ENCODE measurements around the gene NACA. TPM values are rescaled to one million over a fixed set of nuclear protein-coding genes. Genes with fewer than 3 reads are reported as not detected.
"Not testable (repeated sequence)": the region's sequence is repeated elsewhere in the genome, so short reads cannot be mapped to it uniquely, and the experiment has no call there.

NACA gene
- polyA plus RNA-seq, 2 donors: 1,812 to 2,103 TPM

GRCh38 chr12:56726196-56726675, 1.1 kb upstream of the NACA start:
- H3K4me3 ChIP-seq (ENCODE audit: low read depth in 1 of 2, low read length in 2 of 2): not testable (repeated sequence)

GRCh38 chr12:56725723-56726102, 614 bp upstream of the NACA start:
- Histone ChIP-seq H3K27me3 (ENCODE audit: control insufficient read depth in 1 of 2, insufficient read depth in 2 of 2, low read length in 2 of 2) (no peaks in the 10 kb centered on the region), H3K4me3 (ENCODE audit: low read depth in 1 of 2, low read length in 2 of 2) (peak overlapping the region in 1 of 2 donors; percentile 96), H3K9me3 (ENCODE audit: control insufficient read depth in 2 of 2, insufficient read depth in 1 of 2, low read depth in 1 of 2, low read length in 1 of 2) (no peaks in the 10 kb centered on the region), H3K36me3 (ENCODE audit: control insufficient read depth in 2 of 2, insufficient read depth in 2 of 2, low read length in 1 of 2) (peaks cover 0 to 8% of the 10 kb centered on the region in 2 donors), H3K27ac (ENCODE audit: low read depth in 2 of 2, low read length in 1 of 2) (peak overlapping the region; percentile 91 to 98), H3K4me1 (ENCODE audit: control insufficient read depth in 2 of 2, insufficient read depth in 2 of 2, low read length in 1 of 2) (peaks cover 0 to 6% of the 10 kb centered on the region in 2 donors)
- WGBS, 2 donors: 26 to 30% methylated on average over 7 of the region's 7 CpGs

More at GRCh38 chr12:56726196-56726675, 1.1 kb upstream of the NACA start:
- not testable (repeated sequence) for H3K4me1 ChIP-seq (ENCODE audit: control insufficient read depth in 2 of 2, insufficient read depth in 2 of 2, low read length in 1 of 2); H3K27me3 ChIP-seq (ENCODE audit: control insufficient read depth in 1 of 2, insufficient read depth in 2 of 2, low read length in 2 of 2); H3K9me3 ChIP-seq (ENCODE audit: control insufficient read depth in 2 of 2, insufficient read depth in 1 of 2, low read depth in 1 of 2, low read length in 1 of 2); H3K36me3 ChIP-seq (ENCODE audit: control insufficient read depth in 2 of 2, insufficient read depth in 2 of 2, low read length in 1 of 2)
- peak overlapping the region; percentile 19 to 91 for H3K27ac ChIP-seq (ENCODE audit: low read depth in 2 of 2, low read length in 1 of 2)
- WGBS, 2 donors: 90 to 93% methylated on average over 15 of the region's 15 CpGs

- WGBS, 2 donors: 0 to 1% methylated on average over 9 of the region's 9 CpGs
- Histone ChIP-seq H3K9me3 (ENCODE audit: control insufficient read depth in 2 of 2, insufficient read depth in 1 of 2, low read depth in 1 of 2, low read length in 1 of 2) (no peaks in the 10 kb centered on the region), H3K27ac (ENCODE audit: low read depth in 2 of 2, low read length in 1 of 2) (peak overlapping the region; percentile 91 to 98), H3K4me3 (ENCODE audit: low read depth in 1 of 2, low read length in 2 of 2) (peak overlapping the region; percentile 78 to 96), H3K27me3 (ENCODE audit: control insufficient read depth in 1 of 2, insufficient read depth in 2 of 2, low read length in 2 of 2) (no peaks in the 10 kb centered on the region), H3K36me3 (ENCODE audit: control insufficient read depth in 2 of 2, insufficient read depth in 2 of 2, low read length in 1 of 2) (peaks cover 0 to 8% of the 10 kb centered on the region in 2 donors), H3K4me1 (ENCODE audit: control insufficient read depth in 2 of 2, insufficient read depth in 2 of 2, low read length in 1 of 2) (peaks cover 0 to 10% of the 10 kb centered on the region in 2 donors)
Observed at GRCh38 chr12:56724701-56724971, 463 bp downstream of the NACA start.

GRCh38 chr12:56723889-56724700, 1.0 kb downstream of the NACA start:
- WGBS, 2 donors: 1% methylated on average over 14 of the region's 14 CpGs
- peaks cover 0 to 5% of the 10 kb centered on the region in 2 donors for H3K36me3 ChIP-seq (ENCODE audit: control insufficient read depth in 2 of 2, insufficient read depth in 2 of 2, low read length in 1 of 2)
- H3K27ac ChIP-seq (ENCODE audit: low read depth in 2 of 2, low read length in 1 of 2): peak overlapping the region; percentile 91 to 98
- peak overlapping the region; percentile 78 to 96 for H3K4me3 ChIP-seq (ENCODE audit: low read depth in 1 of 2, low read length in 2 of 2)
- H3K4me1 ChIP-seq (ENCODE audit: control insufficient read depth in 2 of 2, insufficient read depth in 2 of 2, low read length in 1 of 2): peaks cover 0 to 12% of the 10 kb centered on the region in 2 donors
- no peaks in the 10 kb centered on the region for H3K27me3 ChIP-seq (ENCODE audit: control insufficient read depth in 1 of 2, insufficient read depth in 2 of 2, low read length in 2 of 2)
- no peaks in the 10 kb centered on the region for H3K9me3 ChIP-seq (ENCODE audit: control insufficient read depth in 2 of 2, insufficient read depth in 1 of 2, low read depth in 1 of 2, low read length in 1 of 2)

- H3K27me3 ChIP-seq (ENCODE audit: control insufficient read depth in 1 of 2, insufficient read depth in 2 of 2, low read length in 2 of 2): no peaks in the 10 kb centered on the region
- H3K9me3 ChIP-seq (ENCODE audit: control insufficient read depth in 2 of 2, insufficient read depth in 1 of 2, low read depth in 1 of 2, low read length in 1 of 2): no peaks in the 10 kb centered on the region
- H3K4me3 ChIP-seq (ENCODE audit: low read depth in 1 of 2, low read length in 2 of 2): peak overlapping the region in 1 of 2 donors; percentile 96
- peaks cover 5 to 16% of the 10 kb centered on the region in 2 donors for H3K4me1 ChIP-seq (ENCODE audit: control insufficient read depth in 2 of 2, insufficient read depth in 2 of 2, low read length in 1 of 2)
- WGBS, 2 donors: 29 to 38% methylated on average over 3 of the region's 3 CpGs
- peaks cover 0 to 9% of the 10 kb centered on the region in 2 donors for H3K36me3 ChIP-seq (ENCODE audit: control insufficient read depth in 2 of 2, insufficient read depth in 2 of 2, low read length in 1 of 2)
- no peak overlapping the region for H3K27ac ChIP-seq (ENCODE audit: low read depth in 2 of 2, low read length in 1 of 2)
Observed at GRCh38 chr12:56723352-56723751, 1.7 kb downstream of the NACA start.

GRCh38 chr12:56722832-56723231, 2.3 kb downstream of the NACA start:
- Histone ChIP-seq H3K36me3 (ENCODE audit: control insufficient read depth in 2 of 2, insufficient read depth in 2 of 2, low read length in 1 of 2) (peaks cover 0 to 8% of the 10 kb centered on the region in 2 donors), H3K4me1 (ENCODE audit: control insufficient read depth in 2 of 2, insufficient read depth in 2 of 2, low read length in 1 of 2) (peaks cover 8 to 16% of the 10 kb centered on the region in 2 donors), H3K4me3 (ENCODE audit: low read depth in 1 of 2, low read length in 2 of 2) (peak overlapping the region in 1 of 2 donors; percentile 33), H3K27me3 (ENCODE audit: control insufficient read depth in 1 of 2, insufficient read depth in 2 of 2, low read length in 2 of 2) (no peaks in the 10 kb centered on the region), H3K9me3 (ENCODE audit: control insufficient read depth in 2 of 2, insufficient read depth in 1 of 2, low read depth in 1 of 2, low read length in 1 of 2) (no peaks in the 10 kb centered on the region), H3K27ac (ENCODE audit: low read depth in 2 of 2, low read length in 1 of 2) (peak overlapping the region; percentile 2 to 85)
- 31 to 43% methylated on average over 4 of the region's 4 CpGs for WGBS, 2 donors

- no peaks in the 10 kb centered on the region for H3K27me3 ChIP-seq (ENCODE audit: control insufficient read depth in 1 of 2, insufficient read depth in 2 of 2, low read length in 2 of 2)
- peaks cover 0 to 8% of the 10 kb centered on the region in 2 donors for H3K36me3 ChIP-seq (ENCODE audit: control insufficient read depth in 2 of 2, insufficient read depth in 2 of 2, low read length in 1 of 2)
- 11 to 24% methylated on average over 2 of the region's 2 CpGs for WGBS, 2 donors
- H3K9me3 ChIP-seq (ENCODE audit: control insufficient read depth in 2 of 2, insufficient read depth in 1 of 2, low read depth in 1 of 2, low read length in 1 of 2): no peaks in the 10 kb centered on the region
- peaks cover 11 to 16% of the 10 kb centered on the region in 2 donors for H3K4me1 ChIP-seq (ENCODE audit: control insufficient read depth in 2 of 2, insufficient read depth in 2 of 2, low read length in 1 of 2)
- H3K4me3 ChIP-seq (ENCODE audit: low read depth in 1 of 2, low read length in 2 of 2): peak overlapping the region in 1 of 2 donors; percentile 21
- H3K27ac ChIP-seq (ENCODE audit: low read depth in 2 of 2, low read length in 1 of 2): peak overlapping the region; percentile 36 to 81
Observed at GRCh38 chr12:56721721-56722120, 3.4 kb downstream of the NACA start.

- Histone ChIP-seq H3K27me3 (ENCODE audit: control insufficient read depth in 1 of 2, insufficient read depth in 2 of 2, low read length in 2 of 2) (no peaks in the 10 kb centered on the region), H3K36me3 (ENCODE audit: control insufficient read depth in 2 of 2, insufficient read depth in 2 of 2, low read length in 1 of 2) (peaks cover 0 to 9% of the 10 kb centered on the region in 2 donors), H3K27ac (ENCODE audit: low read depth in 2 of 2, low read length in 1 of 2) (peak overlapping the region; percentile 36 to 81), H3K9me3 (ENCODE audit: control insufficient read depth in 2 of 2, insufficient read depth in 1 of 2, low read depth in 1 of 2, low read length in 1 of 2) (no peaks in the 10 kb centered on the region), H3K4me3 (ENCODE audit: low read depth in 1 of 2, low read length in 2 of 2) (peak overlapping the region in 1 of 2 donors; percentile 21), H3K4me1 (ENCODE audit: control insufficient read depth in 2 of 2, insufficient read depth in 2 of 2, low read length in 1 of 2) (peaks cover 14 to 16% of the 10 kb centered on the region in 2 donors)
- 41 to 55% methylated on average over 2 of the region's 2 CpGs for WGBS, 2 donors
Observed at GRCh38 chr12:56721216-56721615, 3.9 kb downstream of the NACA start.

GRCh38 chr12:56720731-56721151, 4.4 kb downstream of the NACA start:
- H3K36me3 ChIP-seq (ENCODE audit: control insufficient read depth in 2 of 2, insufficient read depth in 2 of 2, low read length in 1 of 2): peaks cover 0 to 14% of the 10 kb centered on the region in 2 donors
- WGBS, 2 donors: 72 to 74% methylated on average over 1 of the region's 1 CpG
- H3K4me1 ChIP-seq (ENCODE audit: control insufficient read depth in 2 of 2, insufficient read depth in 2 of 2, low read length in 1 of 2): peaks cover 14 to 18% of the 10 kb centered on the region in 2 donors
- H3K4me3 ChIP-seq (ENCODE audit: low read depth in 1 of 2, low read length in 2 of 2): peak overlapping the region in 1 of 2 donors; percentile 21
- no peaks in the 10 kb centered on the region for H3K27me3 ChIP-seq (ENCODE audit: control insufficient read depth in 1 of 2, insufficient read depth in 2 of 2, low read length in 2 of 2)
- peak overlapping the region; percentile 36 to 81 for H3K27ac ChIP-seq (ENCODE audit: low read depth in 2 of 2, low read length in 1 of 2)
- no peaks in the 10 kb centered on the region for H3K9me3 ChIP-seq (ENCODE audit: control insufficient read depth in 2 of 2, insufficient read depth in 1 of 2, low read depth in 1 of 2, low read length in 1 of 2)

- no peak overlapping the region for H3K27ac ChIP-seq (ENCODE audit: low read depth in 2 of 2, low read length in 1 of 2)
- peaks cover 0 to 21% of the 10 kb centered on the region in 2 donors for H3K36me3 ChIP-seq (ENCODE audit: control insufficient read depth in 2 of 2, insufficient read depth in 2 of 2, low read length in 1 of 2)
- H3K4me1 ChIP-seq (ENCODE audit: control insufficient read depth in 2 of 2, insufficient read depth in 2 of 2, low read length in 1 of 2): peaks cover 14 to 19% of the 10 kb centered on the region in 2 donors
- no peaks in the 10 kb centered on the region for H3K27me3 ChIP-seq (ENCODE audit: control insufficient read depth in 1 of 2, insufficient read depth in 2 of 2, low read length in 2 of 2)
- no peaks in the 10 kb centered on the region for H3K9me3 ChIP-seq (ENCODE audit: control insufficient read depth in 2 of 2, insufficient read depth in 1 of 2, low read depth in 1 of 2, low read length in 1 of 2)
- no peak overlapping the region for H3K4me3 ChIP-seq (ENCODE audit: low read depth in 1 of 2, low read length in 2 of 2)
Observed at GRCh38 chr12:56719056-56719455, 6.0 kb downstream of the NACA start.
